HCT116 (cell line): ENCODE results near the gene DEF6. TPM values are rescaled to one million over a fixed set of nuclear protein-coding genes. Genes with fewer than 3 reads are reported as not detected.

Experiments
- ATAC-seq: fragments of 200-7000 bp; cut with Tn5 transposase; 2 replicates; pipeline ENCODE4 v1.9.1; 2020; ENCODE audit warnings: mild to moderate bottlenecking, moderate library complexity
- BruUV-seq: library from RNA; stranded (reverse); fragments of 400-500 nt; replicated peaks from 2 replicates; lab custom pipeline; 2021; lab: Mats Ljungman, UMichigan
- CTCF ChIA-PET: fragments of 300-600 bp; sonication (Branson Sonifier 250); formaldehyde crosslinking; loops from one replicate; lab custom pipeline; 2021; ENCODE audit warnings: antibody characterized with exemption; lab: Charles Lee
- POLR2A ChIA-PET: fragments of 300-600, 350-600 bp; sonication (Branson Sonifier 250); formaldehyde crosslinking; loops from one replicate; lab custom pipeline; 2021; ENCODE audit warnings: antibody characterized with exemption; lab: Charles Lee
- RAD21 ChIA-PET, 2 experiments: fragments of 300-600 bp; sonication (Branson Sonifier 250); formaldehyde crosslinking; loops; one replicate each; lab custom pipeline; 2023; ENCODE audit warnings: low total read pairs in 2 of 2; ENCODE audit not compliant: uncharacterized antibody in 2 of 2, unreplicated experiment in 2 of 2, low non-redundant PET in 1 of 2; lab: Charles Lee
- DNase-seq: peaks from one replicate; pipeline ENCODE4 v3.0.0-alpha.2; 2010; ENCODE audit warnings: low read depth, low spot score
- H2AFZ ChIP-seq: fragments of 200-600 bp; shearing (Covaris generic), sonication (generic); 2 replicates; pipeline ENCODE4 v1.6.1; 2017; ENCODE audit warnings: low read depth, mixed run types, mixed read lengths, antibody characterized with exemption, low read length; ENCODE audit not compliant: poor library complexity, severe bottlenecking
- H3K27ac ChIP-seq: 2 replicates; pipeline ENCODE4 v1.5.1; 2012; ENCODE audit warnings: low read depth, low read length
- H3K27me3 ChIP-seq: fragments of 200-600 bp; sonication (generic); 2 replicates; pipeline ENCODE4 v1.6.1; 2016; ENCODE audit warnings: mixed run types, low read length, mixed read lengths; ENCODE audit not compliant: insufficient read depth
- H3K36me3 ChIP-seq, 2 experiments: fragments of 200-500 bp in 1 of 2; fragments of 200-600 bp in 1 of 2; sonication (Bioruptor generic) in 1 of 2; sonication (generic) in 1 of 2; 2 replicates each; pipeline versions ENCODE4 v1.5.1 to v1.6.1; 2014 to 2016; ENCODE audit warnings: low read length in 2 of 2, inconsistent platforms in 1 of 2, mixed read lengths in 1 of 2, mixed run types in 1 of 2; ENCODE audit not compliant: insufficient read depth in 2 of 2, control insufficient read depth in 1 of 2
- H3K4me1 ChIP-seq, 2 experiments: fragments of 200-600 bp in 1 of 2; sonication (generic) in 1 of 2; 2 replicates each; pipeline versions ENCODE4 v1.5.1 to v1.6.1; 2012 to 2017; ENCODE audit warnings: low read length in 2 of 2, inconsistent platforms in 1 of 2, mild to moderate bottlenecking in 1 of 2, mixed read lengths in 1 of 2, mixed run types in 1 of 2, moderate library complexity in 1 of 2; ENCODE audit not compliant: insufficient read depth in 2 of 2, control insufficient read depth in 1 of 2
- H3K4me2 ChIP-seq: fragments of 200-600 bp; sonication (generic); 2 replicates; pipeline ENCODE4 v1.6.1; 2017; ENCODE audit warnings: mixed run types, low read length, mixed read lengths
- H3K4me3 ChIP-seq, 2 experiments: fragments of 200-600 bp in 1 of 2; sonication (generic) in 1 of 2; replicated peaks in 1 of 2; 2 replicates each; pipeline ENCODE4 v1.5.1; 2011 to 2016; ENCODE audit warnings: low read length in 2 of 2, control low read depth in 1 of 2, low read depth in 1 of 2, mild to moderate bottlenecking in 1 of 2, mixed read lengths in 1 of 2, mixed run types in 1 of 2
- H3K79me2 ChIP-seq: fragments of 200-600 bp; sonication (generic); 2 replicates; pipeline ENCODE4 v1.6.1; 2017; ENCODE audit warnings: mild to moderate bottlenecking, mixed run types, low read length, moderate library complexity, mixed read lengths; ENCODE audit not compliant: insufficient read depth
- H3K9ac ChIP-seq: fragments of 200-600 bp; sonication (generic); 2 replicates; pipeline ENCODE4 v1.6.1; 2016; ENCODE audit warnings: low read length, mixed read lengths
- H3K9me2 ChIP-seq: fragments of 200-600 bp; sonication (generic), shearing (Covaris generic); 2 replicates; pipeline ENCODE4 v1.6.1; 2017; ENCODE audit warnings: mixed run types, mild to moderate bottlenecking, moderate library complexity; ENCODE audit not compliant: insufficient read depth
- H3K9me3 ChIP-seq, 2 experiments: fragments of 200-500 bp in 1 of 2; fragments of 200-600 bp in 1 of 2; sonication (Bioruptor generic) in 1 of 2; sonication (generic) in 1 of 2; 2 replicates each; pipeline ENCODE4 v1.6.1; 2014 to 2017; ENCODE audit warnings: low read length in 2 of 2, mixed read lengths in 2 of 2, inconsistent platforms in 1 of 2, low read depth in 1 of 2, mild to moderate bottlenecking in 1 of 2, mixed run types in 1 of 2, moderate library complexity in 1 of 2; ENCODE audit not compliant: control insufficient read depth in 1 of 2, insufficient read depth in 1 of 2
- H4K20me1 ChIP-seq: fragments of 200-600 bp; sonication (generic), shearing (Covaris generic); 2 replicates; pipeline ENCODE4 v1.6.1; 2017; ENCODE audit warnings: mixed run types, mild to moderate bottlenecking, moderate library complexity; ENCODE audit not compliant: insufficient read depth
- CBX3 ChIP-seq: IDR thresholded peaks from 2 replicates; pipeline ENCODE4 v1.6.1; 2012; ENCODE audit warnings: low read depth
- intact Hi-C: fragments of 100-400 bp; cut with micrococcal nuclease; formaldehyde crosslinking; loops from 2 replicates; pipeline ENCODE4 v1.10.0; 2022
- total RNA-seq: library from RNA; stranded (reverse); gene quantifications from one replicate; pipeline ENCODE4 v1.2.1, GENCODE V29; 2021; ENCODE audit not compliant: unreplicated experiment
- TF ChIP-seq, protein P1 (sequence below): IDR thresholded peaks from 2 replicates; pipeline ENCODE4 v1.6.1; 2012
- TF ChIP-seq, protein P2 (sequence below): IDR thresholded peaks from 2 replicates; pipeline ENCODE4 v1.6.1; 2012; ENCODE audit warnings: low read depth

Gene DEF6
- total RNA-seq, 1 experiment from 2014 or later: 40.4 TPM

DNA sequence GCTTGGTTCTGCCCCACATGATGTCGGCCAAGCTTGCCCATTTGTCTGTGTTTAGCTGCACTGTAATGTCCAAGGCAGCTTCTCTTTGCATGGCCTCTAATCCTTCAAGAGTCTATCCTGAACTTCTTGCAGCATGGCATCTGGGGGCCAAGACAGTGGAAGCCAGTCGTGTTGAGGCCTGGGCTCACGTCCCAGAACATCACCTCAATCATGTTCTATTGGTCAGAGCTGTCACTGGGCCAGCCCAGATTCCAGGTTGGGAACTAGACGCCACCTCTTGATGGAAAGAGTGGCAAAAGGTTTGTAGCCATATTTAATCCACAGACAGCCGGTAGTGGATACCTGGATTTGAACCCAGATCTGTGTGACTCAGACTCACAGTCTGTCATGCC is 70.0 kb downstream of the DEF6 start:
- H3K9ac ChIP-seq: peak overlapping the region; percentile 60
- no TSS peak for BruUV-seq
- H3K27ac ChIP-seq: peak overlapping the region; percentile 68
- H3K27me3 ChIP-seq: no peaks in the 10 kb centered on the region
- TF ChIP-seq, protein P1, sequence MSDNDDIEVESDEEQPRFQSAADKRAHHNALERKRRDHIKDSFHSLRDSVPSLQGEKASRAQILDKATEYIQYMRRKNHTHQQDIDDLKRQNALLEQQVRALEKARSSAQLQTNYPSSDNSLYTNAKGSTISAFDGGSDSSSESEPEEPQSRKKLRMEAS: no peak
- TF ChIP-seq, protein P2, sequence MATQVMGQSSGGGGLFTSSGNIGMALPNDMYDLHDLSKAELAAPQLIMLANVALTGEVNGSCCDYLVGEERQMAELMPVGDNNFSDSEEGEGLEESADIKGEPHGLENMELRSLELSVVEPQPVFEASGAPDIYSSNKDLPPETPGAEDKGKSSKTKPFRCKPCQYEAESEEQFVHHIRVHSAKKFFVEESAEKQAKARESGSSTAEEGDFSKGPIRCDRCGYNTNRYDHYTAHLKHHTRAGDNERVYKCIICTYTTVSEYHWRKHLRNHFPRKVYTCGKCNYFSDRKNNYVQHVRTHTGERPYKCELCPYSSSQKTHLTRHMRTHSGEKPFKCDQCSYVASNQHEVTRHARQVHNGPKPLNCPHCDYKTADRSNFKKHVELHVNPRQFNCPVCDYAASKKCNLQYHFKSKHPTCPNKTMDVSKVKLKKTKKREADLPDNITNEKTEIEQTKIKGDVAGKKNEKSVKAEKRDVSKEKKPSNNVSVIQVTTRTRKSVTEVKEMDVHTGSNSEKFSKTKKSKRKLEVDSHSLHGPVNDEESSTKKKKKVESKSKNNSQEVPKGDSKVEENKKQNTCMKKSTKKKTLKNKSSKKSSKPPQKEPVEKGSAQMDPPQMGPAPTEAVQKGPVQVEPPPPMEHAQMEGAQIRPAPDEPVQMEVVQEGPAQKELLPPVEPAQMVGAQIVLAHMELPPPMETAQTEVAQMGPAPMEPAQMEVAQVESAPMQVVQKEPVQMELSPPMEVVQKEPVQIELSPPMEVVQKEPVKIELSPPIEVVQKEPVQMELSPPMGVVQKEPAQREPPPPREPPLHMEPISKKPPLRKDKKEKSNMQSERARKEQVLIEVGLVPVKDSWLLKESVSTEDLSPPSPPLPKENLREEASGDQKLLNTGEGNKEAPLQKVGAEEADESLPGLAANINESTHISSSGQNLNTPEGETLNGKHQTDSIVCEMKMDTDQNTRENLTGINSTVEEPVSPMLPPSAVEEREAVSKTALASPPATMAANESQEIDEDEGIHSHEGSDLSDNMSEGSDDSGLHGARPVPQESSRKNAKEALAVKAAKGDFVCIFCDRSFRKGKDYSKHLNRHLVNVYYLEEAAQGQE: no peak
- TF ChIP-seq CBX3: peak; percentile 25; the same call in 1 of the 2 replicates
- peaks cover 69 to 91% of the 10 kb centered on the region in 2 experiments for H3K4me1 ChIP-seq
- DNase-seq (no peak), ATAC-seq (no peak)
- no peaks in the 10 kb centered on the region for H3K9me3 ChIP-seq
- H3K9me2 ChIP-seq: no peaks in the 10 kb centered on the region
- 0 out of 4 replicates have a peak overlapping the region, but pooled peaks of 1 of the 2 experiments have one; percentile 28 for H3K4me3 ChIP-seq
- H3K36me3 ChIP-seq: no peaks in the 10 kb centered on the region; a peak in 1 of 4 replicates
- peaks cover 69% of the 10 kb centered on the region for H3K79me2 ChIP-seq
- no peaks in the 10 kb centered on the region for H4K20me1 ChIP-seq
- ChIA-PET CTCF (no interaction called here), POLR2A (interaction anchor here (1.5 kb wide), 1 partner anchor 24 kb away, joined by 4 read pairs; no protein-coding TSS in a partner anchor), RAD21 (no interaction called here)
- no peak overlapping the region for H2AFZ ChIP-seq
- intact Hi-C loops: no loop called here
- peak overlapping the region; percentile 76 for H3K4me2 ChIP-seq
